GM13976 (cell line): ENCODE data around the gene ABCC1.
"Not testable (repeated sequence)": the region's sequence is repeated elsewhere in the genome, so short reads cannot be mapped to it uniquely, and the experiment has no call there.

Source experiments
- DNase-seq: peaks from one replicate; pipeline ENCODE4 v3.0.0; 2012; ENCODE audit warnings: low spot score
- CTCF ChIP-seq: IDR thresholded peaks from 2 replicates; pipeline ENCODE4 v1.5.1; 2012; ENCODE audit warnings: borderline replicate concordance, mild to moderate bottlenecking; ENCODE audit not compliant: insufficient read depth; ENCODE audit errors: extremely low read depth, missing control alignments, control extremely low read depth
- in situ Hi-C: fragments of 300-500 bp; cut with MboI; formaldehyde crosslinking; loops from one replicate; pipeline ENCODE4 v1.12.0; 2022; ENCODE audit warnings: low sequenced_read_pairs, mixed read lengths, inconsistent platforms; ENCODE audit not compliant: unreplicated experiment

Gene ABCC1

GRCh38 chr16:16176328-16176727 is 226.9 kb downstream of the ABCC1 start:
- in situ Hi-C loops: no loop called here
- DNase-seq: no peak
- TF ChIP-seq CTCF: no peak

GRCh38 chr16:16178455-16179162 is 229.2 kb downstream of the ABCC1 start:
- DNase-seq: no peak
- no peak for TF ChIP-seq CTCF
- in situ Hi-C loops: no loop called here

GRCh38 chr16:16181748-16182147 is 232.3 kb downstream of the ABCC1 start:
- DNase-seq, in situ Hi-C loops: not testable (repeated sequence)

GRCh38 chr16:16182918-16183317 is 233.5 kb downstream of the ABCC1 start:
- in situ Hi-C loops: no loop called here
- no peak for TF ChIP-seq CTCF
- no peak for DNase-seq

- TF ChIP-seq CTCF: no peak
- in situ Hi-C loops: no loop called here
- no peak for DNase-seq
Observed at GRCh38 chr16:16183562-16183961, 234.1 kb downstream of the ABCC1 start.

- no peak for DNase-seq
- in situ Hi-C loops: no loop called here
- no peak for TF ChIP-seq CTCF
Observed at GRCh38 chr16:16184594-16184993, 235.2 kb downstream of the ABCC1 start.

- DNase-seq: no peak
- TF ChIP-seq CTCF: no peak
- in situ Hi-C loops: no loop called here
Observed at GRCh38 chr16:16185095-16185494, 235.7 kb downstream of the ABCC1 start.
